Epithelial cell of proximal tubule (primary cell): ENCODE measurements around the gene WDPCP. TPM values are rescaled to one million over a fixed set of nuclear protein-coding genes. Genes with fewer than 3 reads are reported as not detected.

Source experiments
- DNase-seq: peaks from one replicate; pipeline ENCODE4 v3.0.0-alpha.2; 2011; ENCODE audit warnings: low read depth
- H3K4me3 ChIP-seq: 2 replicates; pipeline ENCODE4 v1.5.1; 2011; ENCODE audit warnings: low read depth, mild to moderate bottlenecking, low read length
- total RNA-seq: library from RNA; depleted of rRNA; stranded (reverse); fragments of >200 nt; gene quantifications from 2 replicates; pipeline ENCODE4 v1.2.3, GENCODE V29; 2015
- TF ChIP-seq, protein P1 (sequence below): conservative IDR thresholded peaks from 2 replicates; pipeline ENCODE4 v1.5.1; 2012; ENCODE audit warnings: low read depth, mild to moderate bottlenecking, low read length

WDPCP gene
- total RNA-seq, 1 donor from 2014 or later, result 1.6 TPM

DNA sequence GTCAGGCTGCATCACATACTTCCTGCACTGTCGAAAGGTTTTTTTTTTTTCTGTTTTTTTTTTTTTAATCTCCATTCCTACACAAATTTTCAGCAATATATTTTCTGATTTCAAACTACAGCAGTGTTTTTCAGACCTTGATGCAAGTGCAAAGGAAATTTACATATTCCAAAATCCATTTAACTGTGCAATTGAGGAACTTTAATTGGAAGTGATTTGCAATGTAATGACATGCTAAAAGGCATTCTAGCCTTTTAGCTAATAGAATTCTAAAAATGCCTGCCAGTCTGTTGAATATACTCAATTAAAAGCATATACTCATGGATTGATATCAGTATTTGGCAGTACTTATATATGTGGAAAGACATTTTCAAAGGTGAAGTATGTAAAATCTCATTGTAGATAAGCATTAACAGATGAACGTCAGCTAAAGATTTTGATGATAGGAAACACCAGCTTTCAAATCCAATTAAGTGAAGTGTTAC, 327.1 kb downstream of the WDPCP start:
- no peak overlapping the region for H3K4me3 ChIP-seq
- DNase-seq, result no peak
- TF ChIP-seq, protein P1, sequence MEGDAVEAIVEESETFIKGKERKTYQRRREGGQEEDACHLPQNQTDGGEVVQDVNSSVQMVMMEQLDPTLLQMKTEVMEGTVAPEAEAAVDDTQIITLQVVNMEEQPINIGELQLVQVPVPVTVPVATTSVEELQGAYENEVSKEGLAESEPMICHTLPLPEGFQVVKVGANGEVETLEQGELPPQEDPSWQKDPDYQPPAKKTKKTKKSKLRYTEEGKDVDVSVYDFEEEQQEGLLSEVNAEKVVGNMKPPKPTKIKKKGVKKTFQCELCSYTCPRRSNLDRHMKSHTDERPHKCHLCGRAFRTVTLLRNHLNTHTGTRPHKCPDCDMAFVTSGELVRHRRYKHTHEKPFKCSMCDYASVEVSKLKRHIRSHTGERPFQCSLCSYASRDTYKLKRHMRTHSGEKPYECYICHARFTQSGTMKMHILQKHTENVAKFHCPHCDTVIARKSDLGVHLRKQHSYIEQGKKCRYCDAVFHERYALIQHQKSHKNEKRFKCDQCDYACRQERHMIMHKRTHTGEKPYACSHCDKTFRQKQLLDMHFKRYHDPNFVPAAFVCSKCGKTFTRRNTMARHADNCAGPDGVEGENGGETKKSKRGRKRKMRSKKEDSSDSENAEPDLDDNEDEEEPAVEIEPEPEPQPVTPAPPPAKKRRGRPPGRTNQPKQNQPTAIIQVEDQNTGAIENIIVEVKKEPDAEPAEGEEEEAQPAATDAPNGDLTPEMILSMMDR, result no peak

GRCh38 chr2:63257473-63257872, 330.8 kb downstream of the WDPCP start:
- TF ChIP-seq, protein P1, result no peak
- no peak overlapping the region for H3K4me3 ChIP-seq
- no peak for DNase-seq

DNA sequence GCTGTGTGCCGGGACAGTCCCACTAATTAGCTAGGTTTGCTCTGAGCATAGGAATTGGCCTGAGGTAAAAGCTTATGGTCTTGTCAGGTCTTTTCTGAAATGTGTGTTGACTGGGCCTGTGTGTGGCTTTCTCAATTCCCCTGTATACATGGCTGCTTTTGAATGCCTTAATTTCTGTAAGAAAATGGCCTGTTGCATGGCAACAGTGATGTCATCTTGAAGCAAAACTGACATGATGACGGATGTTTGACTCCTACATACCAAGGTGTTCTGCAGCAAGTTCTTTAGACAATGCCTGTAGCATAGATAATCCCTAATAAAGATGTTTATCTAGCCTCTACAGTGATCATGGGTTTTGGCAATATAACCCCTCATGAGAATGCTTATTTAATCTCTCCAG, 339.1 kb downstream of the WDPCP start:
- TF ChIP-seq, protein P1, result no peak
- no peak for DNase-seq
- H3K4me3 ChIP-seq, result no peak overlapping the region

DNA sequence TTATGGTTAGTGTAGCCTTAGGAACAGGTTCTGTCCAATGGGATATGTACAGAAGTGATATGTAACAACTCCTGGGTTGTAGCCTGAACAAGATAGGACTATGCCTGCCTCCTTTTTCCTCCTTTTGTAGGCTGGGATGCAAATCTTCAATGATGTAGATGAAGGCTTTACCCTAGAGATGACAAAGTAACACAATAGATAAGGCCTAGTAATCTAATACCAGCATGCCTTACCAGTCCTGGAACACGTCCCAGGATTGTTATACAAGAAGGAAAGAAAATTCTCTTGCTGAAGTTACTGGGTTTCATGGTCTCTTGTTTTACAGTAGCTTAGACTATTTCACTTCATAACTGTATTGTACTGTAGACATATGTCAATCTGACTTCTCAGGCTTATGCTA, 345.5 kb downstream of the WDPCP start:
- DNase-seq, result no peak
- TF ChIP-seq, protein P1, result no peak
- no peak overlapping the region for H3K4me3 ChIP-seq

DNA sequence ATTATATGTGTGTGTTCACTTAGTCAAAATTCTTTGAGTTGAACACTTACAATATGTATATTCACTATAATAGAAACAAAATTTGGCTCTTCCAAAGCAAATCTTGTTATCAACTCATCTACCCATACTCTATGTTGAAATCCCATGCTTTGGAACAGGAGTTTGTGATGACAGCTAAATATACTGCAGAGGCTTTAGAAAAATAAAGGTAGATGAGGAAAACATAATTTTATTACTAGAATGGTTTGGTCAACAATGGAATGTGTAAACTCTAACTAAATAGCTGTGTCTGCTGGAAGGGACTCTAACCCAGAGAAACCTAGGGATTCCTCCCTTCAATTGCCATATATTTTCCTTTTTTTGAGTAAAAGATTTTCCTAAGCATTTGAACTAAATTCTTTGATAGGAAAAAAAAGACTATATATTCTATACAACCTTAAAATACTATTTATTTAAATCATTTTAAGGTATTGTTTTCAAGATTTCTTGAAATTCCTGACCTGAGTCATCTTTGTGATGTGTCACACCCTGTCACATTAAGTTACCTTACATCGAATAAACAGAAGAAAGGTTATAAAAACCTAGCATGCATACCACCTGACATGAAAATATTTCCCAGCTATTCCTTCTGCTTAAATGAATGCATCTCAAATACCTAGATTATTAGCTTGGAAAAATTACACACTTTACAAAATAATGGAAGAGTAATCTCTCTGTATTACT, 362.2 kb downstream of the WDPCP start:
- H3K4me3 ChIP-seq, result no peak overlapping the region
- no peak for DNase-seq
- TF ChIP-seq, protein P1, result no peak

- DNase-seq, result no peak
- TF ChIP-seq, protein P1, result no peak
- H3K4me3 ChIP-seq, result no peak overlapping the region
Measured at GRCh38 chr2:63218800-63219526, 369.3 kb downstream of the WDPCP start.
